NK-92 (cell line): ENCODE results near the gene NDUFS3.

ENCODE experiments used
- DNase-seq: peaks from one replicate; lab custom pipeline; 2025; ENCODE audit not compliant: unreplicated experiment; lab: John Stamatoyannopoulos, UW

Gene NDUFS3

DNA sequence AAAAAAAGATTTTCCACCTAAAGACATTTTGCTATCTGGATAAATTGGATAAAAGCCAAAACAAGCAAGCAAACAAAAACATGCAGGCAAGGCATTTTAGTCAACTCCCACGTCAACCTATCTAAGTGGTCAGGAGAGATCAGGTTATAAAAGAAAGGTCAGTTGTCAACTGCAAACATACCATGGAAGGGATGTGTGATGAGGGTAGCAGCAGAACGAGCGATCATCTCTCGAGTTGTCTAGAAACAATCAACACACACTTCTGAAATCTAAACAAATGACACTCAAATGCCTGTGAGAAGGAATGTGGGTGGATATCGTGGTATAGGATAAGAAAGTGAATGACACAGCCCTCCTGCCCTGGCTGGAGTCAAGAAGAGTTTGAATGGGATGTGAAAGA is 52.6 kb downstream of the NDUFS3 start:
- DNase-seq, result no peak
